Limb (tissue), 2 donors: Measurements from ENCODE around the gene NOXA1.
"Not testable (repeated sequence)": the region's sequence is repeated elsewhere in the genome, so short reads cannot be mapped to it uniquely, and the experiment has no call there.

Source experiments
- DNase-seq, 2 donors: peaks; one replicate each; pipeline ENCODE4 v3.0.0-alpha.2; 2016; ENCODE audit errors: extremely low spot score in 2 of 2

Gene NOXA1, protein sequence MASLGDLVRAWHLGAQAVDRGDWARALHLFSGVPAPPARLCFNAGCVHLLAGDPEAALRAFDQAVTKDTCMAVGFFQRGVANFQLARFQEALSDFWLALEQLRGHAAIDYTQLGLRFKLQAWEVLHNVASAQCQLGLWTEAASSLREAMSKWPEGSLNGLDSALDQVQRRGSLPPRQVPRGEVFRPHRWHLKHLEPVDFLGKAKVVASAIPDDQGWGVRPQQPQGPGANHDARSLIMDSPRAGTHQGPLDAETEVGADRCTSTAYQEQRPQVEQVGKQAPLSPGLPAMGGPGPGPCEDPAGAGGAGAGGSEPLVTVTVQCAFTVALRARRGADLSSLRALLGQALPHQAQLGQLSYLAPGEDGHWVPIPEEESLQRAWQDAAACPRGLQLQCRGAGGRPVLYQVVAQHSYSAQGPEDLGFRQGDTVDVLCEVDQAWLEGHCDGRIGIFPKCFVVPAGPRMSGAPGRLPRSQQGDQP

DNA sequence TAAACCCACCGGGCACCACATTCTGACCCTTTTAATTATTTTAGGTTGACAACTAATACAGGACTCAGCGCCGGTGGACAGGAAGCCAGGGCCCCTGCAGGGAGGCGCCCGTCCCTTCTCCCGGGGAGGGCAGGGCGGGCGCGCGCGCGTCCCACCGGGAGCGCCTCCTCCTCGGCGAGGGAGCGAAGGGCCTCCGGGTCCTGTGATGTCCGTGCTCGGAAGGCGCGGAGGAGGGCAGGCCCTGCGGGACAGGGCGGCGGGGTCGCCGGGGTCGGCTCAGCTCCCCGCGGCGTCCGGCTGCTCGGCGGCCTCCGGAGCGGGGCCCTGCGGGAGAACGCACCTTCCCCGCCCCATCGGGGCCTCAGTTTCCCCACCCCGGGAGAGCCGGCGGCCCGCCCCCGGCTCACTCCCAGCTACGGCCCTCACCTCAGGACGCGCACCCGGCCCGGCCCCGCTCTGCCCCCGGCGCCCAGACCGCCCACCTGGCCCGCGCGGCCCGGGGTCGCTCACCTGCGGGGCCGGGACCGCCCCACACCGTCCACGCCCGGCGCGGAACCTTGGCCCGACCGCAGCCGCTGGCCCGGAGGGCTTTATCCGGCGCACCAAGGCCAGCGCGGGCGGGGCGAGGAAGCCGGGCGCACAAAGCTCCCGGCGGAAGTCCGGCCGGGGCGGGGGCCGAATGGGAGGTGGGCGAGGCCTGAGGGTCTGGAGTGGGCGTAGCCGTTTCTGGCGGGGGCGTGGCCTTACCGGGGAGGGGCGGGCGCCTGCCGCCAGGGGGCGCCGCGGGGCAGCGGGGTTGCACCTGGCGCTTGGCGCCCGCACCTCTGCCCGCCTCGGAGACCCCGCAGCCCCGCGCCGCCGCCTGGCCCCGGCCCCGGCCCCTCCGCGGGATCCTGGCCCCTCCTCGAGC lies at the start of gene NOXA1, which contains the start of gene EXD3:
Gene NOXA1, plus strand, starts transcription at position 790 of the 910 bp plus-strand sequence. CDS start 137 bp downstream, outside the sequence.
Gene EXD3, minus strand, starts transcription at position 559 of the 910 bp plus-strand sequence. CDS start 27,805 bp downstream, outside the sequence.
- peak; percentile 87 to 94 for DNase-seq

DNA sequence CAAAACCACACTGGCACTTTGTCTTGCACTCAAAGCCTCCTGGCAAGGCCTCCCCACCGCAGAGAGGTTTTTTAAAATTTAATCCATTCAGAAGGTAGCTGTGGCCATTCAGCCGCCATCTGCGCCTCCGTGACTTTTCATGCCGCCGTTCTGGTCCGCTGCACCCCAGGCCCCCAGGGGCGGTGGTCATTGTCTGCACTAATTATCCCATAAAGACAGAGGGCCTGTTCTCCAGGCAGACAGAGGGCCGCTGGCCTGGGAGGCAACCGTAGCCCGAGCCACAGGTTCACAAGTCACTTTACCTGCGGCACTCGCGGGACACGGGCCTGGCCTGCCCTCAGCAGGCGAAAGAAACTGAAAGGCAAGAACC lies 49.6 kb upstream of the NOXA1 start:
- peak in 1 of 2 donors; percentile 33 for DNase-seq

DNA sequence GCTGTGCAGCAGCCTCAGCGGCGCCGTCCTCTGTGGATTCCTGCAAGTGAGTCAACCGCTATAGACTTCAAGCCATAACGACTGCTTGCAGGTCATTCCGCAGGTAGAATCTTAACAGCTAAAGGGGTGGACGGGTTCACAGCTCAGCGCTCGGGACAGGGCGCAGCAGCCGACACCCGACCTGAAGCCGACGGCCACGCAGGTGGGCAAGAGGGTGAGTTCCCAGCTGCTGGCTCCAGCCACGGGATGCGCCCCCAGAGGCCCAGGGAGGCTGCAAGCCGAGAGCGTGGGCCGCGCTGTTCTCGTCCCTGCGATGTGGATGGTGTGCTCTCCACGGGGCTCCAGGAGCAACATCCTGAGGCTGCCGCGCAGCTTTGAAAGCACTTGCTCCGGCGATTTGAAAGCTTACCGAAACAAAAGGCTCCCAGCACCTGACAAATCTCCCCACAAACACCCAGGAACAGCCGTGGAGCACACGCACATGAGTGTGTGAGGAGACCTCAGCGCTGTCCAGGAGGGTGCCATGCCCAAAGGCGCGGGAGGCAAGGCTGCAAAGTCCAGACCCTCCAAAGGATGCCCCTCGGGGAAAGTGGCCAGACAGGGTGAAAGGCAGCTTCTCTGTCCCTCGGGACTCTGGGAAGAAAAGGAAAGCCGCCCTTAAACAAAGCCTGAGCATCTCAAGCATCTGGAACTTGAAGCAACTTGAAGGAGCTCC lies 48.9 kb upstream of the NOXA1 start:
- peak in 1 of 2 donors; percentile 21 for DNase-seq

DNA sequence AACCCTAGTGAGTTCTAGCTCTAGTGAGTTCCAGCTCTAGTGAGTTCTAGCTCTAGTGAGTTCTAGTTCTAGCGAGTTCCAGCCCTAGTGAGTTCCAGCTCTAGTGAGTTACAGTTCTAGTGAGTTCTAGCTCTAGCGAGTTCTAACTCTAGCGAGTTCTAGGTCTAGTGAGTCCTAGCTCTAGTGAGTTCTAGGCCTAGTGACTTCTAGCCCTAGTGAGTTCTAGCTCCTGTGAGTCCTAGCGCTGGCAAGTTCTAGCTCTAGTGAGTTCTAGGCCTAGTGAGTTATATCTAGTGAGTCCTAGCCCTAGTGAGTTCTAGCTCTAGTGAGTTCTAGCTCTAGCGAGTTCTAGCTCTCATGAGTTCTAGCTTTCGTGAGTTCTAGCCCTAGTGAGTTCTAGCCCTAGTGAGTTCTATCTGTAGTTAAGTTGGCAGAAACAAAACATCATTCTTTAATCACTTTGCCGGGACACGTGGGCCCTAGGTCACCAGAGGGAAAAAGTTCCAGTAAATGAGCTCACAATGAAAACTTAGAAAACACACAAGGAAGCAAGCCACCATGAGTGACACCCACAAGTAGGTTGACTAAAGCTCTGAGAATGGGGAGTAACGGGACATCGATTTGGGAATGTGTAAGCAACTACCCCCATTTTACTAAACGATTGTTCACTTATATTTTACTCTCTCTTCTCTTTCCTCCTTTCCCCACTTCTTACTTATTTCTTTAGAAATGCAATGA lies 47.7 kb upstream of the NOXA1 start:
- no peak for DNase-seq

DNA sequence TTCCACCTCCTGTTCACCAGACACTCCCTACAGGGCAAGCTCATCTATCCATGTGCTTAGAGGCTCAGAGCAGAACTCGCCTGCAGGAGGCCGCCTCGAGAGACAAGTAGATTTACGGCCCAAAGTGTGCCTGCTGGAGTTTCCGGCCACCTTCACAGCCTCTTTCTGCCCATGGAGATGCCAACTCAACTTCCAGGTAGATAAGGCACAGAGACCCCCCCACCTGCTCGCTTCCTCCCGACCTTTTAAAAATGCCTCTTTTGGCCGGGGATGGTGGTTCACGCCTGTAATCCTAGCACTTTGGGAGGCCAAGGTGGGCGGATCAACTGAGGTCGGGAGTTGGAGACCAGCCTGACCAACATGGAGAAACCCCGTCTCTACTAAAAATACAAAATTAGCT lies 46.8 kb upstream of the NOXA1 start:
- no peak for DNase-seq

DNA sequence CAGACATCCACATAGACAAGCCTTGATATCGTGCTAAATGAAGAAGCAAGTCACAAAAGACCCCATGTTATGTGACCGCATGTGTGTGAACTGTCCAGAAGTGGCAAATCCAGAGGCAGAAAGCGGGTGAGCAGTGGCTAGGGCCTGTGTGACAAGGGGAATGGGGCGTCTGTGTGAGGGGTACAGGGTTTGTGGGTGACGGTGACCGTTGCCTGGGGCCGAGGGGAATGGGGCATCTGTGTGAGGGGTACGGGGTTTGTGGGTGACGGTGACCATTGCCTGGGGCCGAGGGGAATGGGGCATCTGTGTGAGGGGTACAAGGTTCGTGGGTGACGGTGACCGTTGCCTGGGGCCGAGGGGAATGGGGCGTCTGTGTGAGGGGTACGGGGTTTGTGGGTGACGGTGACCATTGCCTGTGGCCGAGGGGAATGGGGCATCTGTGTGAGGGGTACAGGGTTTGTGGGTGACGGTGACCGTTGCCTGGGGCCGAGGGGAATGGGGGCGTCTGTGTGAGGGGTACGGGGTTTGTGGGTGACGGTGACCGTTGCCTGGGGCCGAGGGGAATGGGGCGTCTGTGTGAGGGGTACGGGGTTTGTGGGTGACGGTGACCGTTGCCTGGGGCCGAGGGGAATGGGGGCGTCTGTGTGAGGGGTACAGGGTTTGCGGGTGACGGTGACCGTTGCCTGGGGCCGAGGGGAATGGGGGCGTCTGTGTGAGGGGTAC lies 44.3 kb upstream of the NOXA1 start:
- DNase-seq, result not testable (repeated sequence)

DNA sequence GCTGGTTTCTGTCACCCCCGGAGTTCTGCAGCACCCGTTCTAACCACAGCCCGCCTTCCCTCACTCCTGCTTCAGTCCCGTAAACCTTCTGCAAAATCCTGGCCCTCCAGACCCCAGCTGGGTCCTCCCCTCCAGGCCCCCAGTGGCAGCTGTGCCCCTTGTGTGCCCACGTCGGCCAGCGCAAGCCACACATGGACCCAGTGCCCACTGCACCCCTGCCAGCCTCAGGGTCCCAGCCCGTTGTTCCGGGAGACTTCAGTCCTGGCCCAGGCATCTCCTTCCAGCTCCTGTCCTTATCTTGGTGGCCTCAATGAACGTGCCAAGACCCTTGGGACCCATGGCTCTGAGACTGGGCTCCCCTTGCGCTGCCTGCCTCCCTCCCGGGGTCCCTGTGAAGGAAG lies 43.4 kb upstream of the NOXA1 start:
- no peak for DNase-seq

DNA sequence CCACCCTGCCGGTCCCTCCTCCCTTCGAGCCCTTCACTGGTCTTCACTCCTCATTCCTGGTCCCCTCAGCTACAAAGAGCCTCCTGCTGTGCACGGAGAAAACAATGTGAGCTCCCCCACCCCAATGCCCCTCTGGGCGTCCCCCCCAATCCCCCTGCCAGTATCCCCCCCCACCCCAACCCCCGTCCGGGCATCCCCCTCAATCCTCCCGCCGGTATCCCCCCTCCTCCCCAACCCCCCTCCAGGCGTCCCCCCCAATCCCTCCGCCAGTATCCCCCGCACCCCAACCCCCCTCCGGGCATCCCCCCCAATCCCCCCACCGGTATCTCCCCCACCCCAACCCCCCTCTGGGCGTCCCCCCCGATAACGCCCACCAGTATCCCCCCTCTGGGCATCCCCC lies 43.0 kb upstream of the NOXA1 start:
- no peak for DNase-seq

DNA sequence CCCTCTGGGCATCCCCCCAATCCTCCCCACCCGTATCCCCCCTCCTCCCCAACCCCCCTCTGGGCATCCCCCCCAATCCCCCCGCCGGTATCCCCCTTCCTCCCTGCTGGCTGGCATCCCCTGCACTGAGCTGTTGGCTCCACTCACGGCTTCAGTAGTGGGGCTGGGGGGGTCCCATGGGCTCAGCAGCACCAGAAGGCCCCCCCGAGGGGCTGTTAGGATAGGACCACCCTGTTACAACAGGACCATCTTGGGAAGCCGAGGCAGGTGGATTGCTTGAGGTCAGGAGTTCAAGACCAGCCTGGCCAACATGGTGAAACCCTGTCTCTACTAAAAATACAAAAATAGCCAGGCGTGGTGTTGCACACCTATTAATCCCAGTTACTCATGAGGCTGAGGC lies 42.6 kb upstream of the NOXA1 start:
- DNase-seq, result no peak

DNA sequence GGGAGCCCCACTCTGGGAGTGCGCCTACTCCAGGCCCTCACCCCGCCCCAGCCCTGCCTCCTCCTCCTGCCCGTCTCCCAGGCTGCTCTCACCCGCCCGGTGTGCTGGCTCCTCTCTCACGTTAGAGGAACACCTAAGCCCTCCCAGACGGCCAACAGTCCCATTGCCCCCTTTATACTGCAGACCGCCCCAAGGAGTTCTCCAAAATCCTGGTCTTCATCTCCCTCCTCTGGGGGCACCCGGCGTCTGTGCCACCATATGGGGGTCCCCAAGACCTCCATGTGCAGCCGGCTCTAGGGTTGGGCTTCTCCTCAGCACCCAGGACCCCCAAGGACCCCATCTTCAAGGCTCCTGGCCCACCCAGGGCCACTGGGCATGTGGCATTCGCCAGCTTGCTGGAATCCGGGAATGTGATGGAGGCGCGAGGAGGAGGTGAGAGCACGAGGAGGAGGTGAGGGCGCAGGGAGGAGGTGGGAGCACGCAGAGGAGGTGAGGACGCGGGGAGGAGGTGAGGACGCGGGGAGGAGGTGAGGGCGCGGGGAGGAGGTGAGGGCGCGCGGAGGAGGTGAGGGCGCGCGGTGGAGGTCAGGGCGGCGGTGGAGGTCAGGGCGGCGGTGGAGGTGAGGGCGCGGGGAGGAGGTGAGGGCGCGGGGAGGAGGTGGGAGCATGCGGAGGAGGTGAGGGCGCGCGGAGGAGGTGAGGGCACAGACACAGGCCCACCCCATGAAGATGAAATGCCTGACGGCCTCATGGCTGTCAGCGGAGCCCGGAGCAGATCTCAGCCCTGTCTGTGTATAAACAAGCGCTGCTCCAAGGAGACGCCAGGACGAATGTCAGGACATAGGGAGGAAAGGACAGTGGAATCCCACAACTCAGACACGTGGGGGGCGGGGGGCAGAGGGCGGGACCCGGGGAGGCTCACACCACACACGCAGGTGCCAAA lies 41.4 kb upstream of the NOXA1 start:
- DNase-seq, result peak in 1 of 2 donors; percentile 18

DNA sequence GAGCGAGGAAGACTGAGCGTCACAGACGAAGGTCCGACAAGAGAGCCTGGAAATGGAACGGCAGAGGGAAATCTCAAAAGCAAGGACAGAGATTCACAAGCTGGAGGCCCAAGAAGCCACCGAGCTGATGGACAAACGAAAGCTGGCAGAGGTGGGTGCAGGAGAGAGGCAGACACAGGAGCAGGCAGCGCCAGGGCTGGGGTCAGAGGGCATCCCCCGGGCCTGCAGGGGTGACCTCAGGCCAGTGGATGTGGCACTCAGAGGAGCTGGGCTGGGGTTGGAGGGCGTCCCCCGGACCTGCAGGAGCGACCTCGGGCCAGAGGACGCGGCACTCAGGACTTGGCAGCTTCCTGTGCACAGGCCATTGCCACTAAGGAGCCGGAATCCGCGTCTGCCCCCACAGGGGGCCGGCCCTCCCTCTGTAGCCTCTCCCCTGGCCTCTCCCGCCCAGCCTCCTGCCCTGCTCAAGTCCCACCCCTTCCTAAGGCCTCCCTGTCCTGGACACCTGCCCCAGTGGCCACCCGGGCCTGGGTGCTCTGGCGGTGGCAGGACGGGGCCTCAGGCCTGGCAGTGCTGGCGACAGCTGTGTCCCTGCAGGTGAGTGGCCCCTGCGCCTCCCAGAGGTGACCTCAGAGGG lies 40.6 kb upstream of the NOXA1 start:
- peak in 1 of 2 donors; percentile 27 for DNase-seq

DNA sequence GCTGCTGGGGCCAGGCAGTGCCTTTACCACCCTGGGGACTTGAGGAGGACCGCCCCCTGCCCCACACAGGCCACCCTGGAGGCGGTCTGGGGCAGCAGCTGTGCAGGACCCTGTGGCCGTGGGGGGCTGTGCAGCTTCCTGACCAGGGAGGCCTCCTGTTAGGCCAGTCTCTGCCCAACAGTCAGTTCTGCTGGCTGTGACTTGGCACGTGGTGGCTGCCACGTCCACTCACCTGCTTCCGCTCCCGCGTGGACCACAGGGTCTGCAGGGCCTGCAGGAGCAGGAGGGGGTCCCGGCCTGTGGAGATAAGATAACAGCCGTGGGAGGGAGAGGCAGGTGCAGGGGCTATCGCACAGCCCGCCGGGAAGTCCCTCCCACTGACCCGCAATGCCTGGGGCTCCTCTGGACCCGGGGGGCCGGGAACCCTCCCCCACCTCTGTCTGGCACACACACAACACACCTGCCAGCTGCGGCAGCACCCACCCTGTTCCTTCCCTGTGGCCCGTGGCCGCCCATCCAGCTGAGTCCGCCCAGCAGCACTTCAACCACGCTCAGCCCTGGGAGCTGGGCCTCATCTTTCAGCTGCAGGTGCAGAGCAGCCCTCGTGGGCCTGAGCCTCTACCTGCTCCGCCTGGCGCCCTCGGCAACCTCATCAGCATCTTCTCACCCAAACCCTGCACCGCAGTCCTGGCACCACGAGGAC lies 40.0 kb upstream of the NOXA1 start:
- DNase-seq, result peak in 1 of 2 donors; percentile 23

DNA sequence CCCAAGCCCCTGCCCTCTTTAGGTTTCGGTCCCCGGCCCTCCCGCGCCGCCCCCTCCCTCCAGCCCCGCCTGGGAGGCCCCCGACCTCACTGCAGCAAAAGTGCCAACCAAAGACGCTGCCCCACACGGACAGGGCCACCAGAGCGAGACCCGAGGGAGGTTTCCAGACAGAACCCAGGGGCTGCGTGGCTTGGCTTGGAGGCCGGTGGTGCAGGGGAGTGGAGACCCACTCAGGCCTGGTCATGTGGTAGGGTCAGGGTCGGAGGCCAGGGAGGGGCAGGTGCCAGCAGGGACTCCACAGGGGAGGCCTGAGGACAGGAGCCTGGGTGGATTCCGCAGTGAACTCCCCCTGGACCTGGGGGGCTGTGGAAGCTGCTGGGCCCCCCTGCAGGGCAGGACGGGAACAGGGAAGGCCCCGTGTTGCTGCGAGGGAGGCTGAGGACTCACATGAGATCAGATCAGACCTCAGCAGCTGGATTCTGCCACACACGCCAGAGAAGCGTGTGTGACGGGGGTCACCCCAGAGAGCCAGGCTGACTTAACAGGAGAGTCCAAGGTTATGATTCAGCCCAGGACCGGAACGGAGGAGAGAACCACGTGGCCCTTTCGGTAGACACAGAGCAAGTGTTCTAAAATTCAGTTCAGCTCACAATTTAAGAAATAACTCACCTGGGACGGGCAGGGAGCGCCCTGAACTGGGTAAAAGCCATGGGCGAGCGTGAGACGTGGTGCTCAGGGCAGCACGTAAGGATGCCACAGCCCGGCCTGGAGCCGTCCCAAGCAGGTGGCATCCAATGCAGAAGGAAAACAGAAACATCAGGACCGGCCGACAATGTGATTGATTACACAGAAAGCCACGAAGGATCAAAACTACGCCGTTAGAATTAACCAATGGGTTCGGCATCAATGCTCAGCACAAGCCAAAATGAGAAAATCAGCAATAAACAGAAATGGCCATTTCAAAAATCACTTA lies 39.1 kb upstream of the NOXA1 start:
- DNase-seq, result peak in 1 of 2 donors; percentile 18

DNA sequence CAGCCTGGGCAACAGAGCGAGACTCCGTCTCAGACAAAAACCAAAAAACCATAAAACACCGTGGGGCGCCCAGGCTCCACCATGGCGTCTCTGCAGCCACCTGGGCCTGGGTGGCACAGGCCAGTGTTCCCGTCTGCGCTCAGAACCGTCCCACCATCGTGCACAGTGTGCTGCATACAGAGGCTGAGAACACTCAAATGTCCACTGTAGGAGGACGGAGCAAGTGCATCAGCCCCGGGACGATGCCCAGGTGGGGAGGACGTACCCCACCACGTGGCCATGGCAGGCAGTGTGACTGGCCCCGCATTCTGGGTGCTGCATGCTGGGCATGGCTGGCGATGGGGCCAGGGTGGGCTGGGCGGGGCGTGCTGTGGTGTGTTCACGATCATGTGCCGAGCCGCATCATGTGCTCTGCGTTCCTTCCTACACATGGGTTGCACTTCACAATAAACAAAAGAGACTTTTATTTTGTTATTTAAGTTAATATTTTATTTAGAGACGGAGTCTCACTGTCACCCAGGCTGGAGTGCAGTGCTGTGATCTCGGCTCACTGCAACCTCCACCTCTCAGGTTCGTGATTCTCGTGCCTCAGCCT lies 38.0 kb upstream of the NOXA1 start:
- DNase-seq, result peak in 1 of 2 donors; percentile 18

DNA sequence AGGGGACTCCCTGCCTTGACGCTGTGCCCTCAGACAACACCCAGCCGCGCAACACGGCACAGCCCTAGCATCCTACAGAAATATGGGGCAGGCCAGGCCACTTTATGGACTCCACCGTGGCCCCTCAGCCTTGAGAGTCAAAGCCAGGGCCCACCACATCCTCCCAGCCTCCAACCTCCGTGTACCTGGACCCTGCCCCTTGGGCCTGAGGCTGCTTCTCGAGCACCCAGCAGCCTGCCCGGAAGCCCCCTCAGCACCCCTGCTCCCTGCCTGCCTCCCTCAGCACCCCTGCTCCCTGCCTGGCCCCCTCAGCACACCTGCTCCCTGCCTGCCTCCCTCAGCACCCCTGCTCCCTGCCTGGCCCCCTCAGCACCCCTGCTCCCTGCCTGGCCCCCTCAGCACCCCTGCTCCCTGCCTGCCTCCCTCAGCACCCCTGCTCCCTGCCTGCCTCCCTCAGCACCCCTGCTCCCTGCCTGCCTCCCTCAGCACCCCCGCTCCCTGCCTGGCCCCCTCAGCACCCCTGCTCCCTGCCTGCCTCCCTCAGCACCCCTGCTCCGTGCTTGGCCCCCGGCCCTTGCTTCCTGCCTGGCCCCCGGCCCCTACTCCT lies 36.6 kb upstream of the NOXA1 start:
- peak in 1 of 2 donors; percentile 22 for DNase-seq
